HUES48 (cell line): Measurements from ENCODE around the gene SMIM10L2A.
A peak's percentile ranks its signal among the peaks of the same experiment; 100 is the strongest.
"Not testable (repeated sequence)": the region's sequence is repeated elsewhere in the genome, so short reads cannot be mapped to it uniquely, and the experiment has no call there.

ENCODE experiments used
- H3K27ac ChIP-seq: one replicate; pipeline ENCODE4 v1.7.0; 2013; ENCODE audit warnings: low read depth, low read length, inconsistent platforms
- H3K27me3 ChIP-seq: 2 replicates; pipeline ENCODE4 v1.6.1; 2013; ENCODE audit warnings: mild to moderate bottlenecking, low read length; ENCODE audit not compliant: control insufficient read depth, insufficient read depth
- H3K36me3 ChIP-seq: 2 replicates; pipeline ENCODE4 v1.6.1; 2013; ENCODE audit warnings: low read length; ENCODE audit not compliant: control insufficient read depth, insufficient read depth
- H3K4me1 ChIP-seq: 2 replicates; pipeline ENCODE4 v1.6.1; 2013; ENCODE audit warnings: mild to moderate bottlenecking, low read length; ENCODE audit not compliant: control insufficient read depth, insufficient read depth
- H3K4me3 ChIP-seq: 2 replicates; pipeline ENCODE4 v1.5.1; 2013; ENCODE audit warnings: mild to moderate bottlenecking, low read depth, low read length
- H3K9ac ChIP-seq: 2 replicates; pipeline ENCODE4 v1.6.1; 2013; ENCODE audit warnings: mild to moderate bottlenecking, low read depth, low read length, moderate library complexity
- H3K9me3 ChIP-seq: 2 replicates; pipeline ENCODE4 v1.6.1; 2013; ENCODE audit warnings: low read length; ENCODE audit not compliant: control insufficient read depth, insufficient read depth

SMIM10L2A gene

GRCh38 chrX:135422810-135423168, 1.0 kb downstream of the SMIM10L2A start:
- not testable (repeated sequence) for H3K4me1 ChIP-seq, H3K9ac ChIP-seq, H3K27me3 ChIP-seq, H3K27ac ChIP-seq, H3K36me3 ChIP-seq, H3K9me3 ChIP-seq
- H3K4me3 ChIP-seq, result peak overlapping the region; percentile 65

GRCh38 chrX:135423173-135423864, 1.6 kb downstream of the SMIM10L2A start:
- H3K9me3 ChIP-seq, H3K4me1 ChIP-seq, H3K27ac ChIP-seq, H3K9ac ChIP-seq, H3K27me3 ChIP-seq, H3K36me3 ChIP-seq: not testable (repeated sequence)
- peak overlapping the region; percentile 65; the same call in 1 of the 2 replicates for H3K4me3 ChIP-seq

- no peaks in the 10 kb centered on the region for H3K27me3 ChIP-seq
- H3K36me3 ChIP-seq, result no peaks in the 10 kb centered on the region
- H3K9ac ChIP-seq, result no peak overlapping the region
- no peaks in the 10 kb centered on the region for H3K9me3 ChIP-seq
- no peak overlapping the region for H3K4me3 ChIP-seq
- peaks cover 6% of the 10 kb centered on the region for H3K4me1 ChIP-seq
- no peak overlapping the region for H3K27ac ChIP-seq
Measured at GRCh38 chrX:135424469-135424868, 2.7 kb downstream of the SMIM10L2A start.

GRCh38 chrX:135425026-135425965, 3.6 kb downstream of the SMIM10L2A start:
- no peaks in the 10 kb centered on the region for H3K9me3 ChIP-seq
- H3K36me3 ChIP-seq, result no peaks in the 10 kb centered on the region
- no peak overlapping the region for H3K4me3 ChIP-seq
- no peak overlapping the region for H3K27ac ChIP-seq
- H3K9ac ChIP-seq, result no peak overlapping the region
- no peaks in the 10 kb centered on the region for H3K27me3 ChIP-seq
- H3K4me1 ChIP-seq, result peaks cover 6% of the 10 kb centered on the region

GRCh38 chrX:135429429-135429828, 7.7 kb downstream of the SMIM10L2A start:
- no peaks in the 10 kb centered on the region for H3K27me3 ChIP-seq

GRCh38 chrX:135431886-135432285, 10.1 kb downstream of the SMIM10L2A start:
- Histone ChIP-seq H3K27me3 (no peaks in the 10 kb centered on the region), H3K27ac (no peak overlapping the region), H3K4me1 (peaks cover 6% of the 10 kb centered on the region), H3K36me3 (no peaks in the 10 kb centered on the region), H3K4me3 (no peak overlapping the region), H3K9me3 (no peaks in the 10 kb centered on the region), H3K9ac (no peak overlapping the region)

More at GRCh38 chrX:135429429-135429828, 7.7 kb downstream of the SMIM10L2A start:
- peaks cover 10% of the 10 kb centered on the region for H3K4me1 ChIP-seq
- no peak overlapping the region for H3K4me3 ChIP-seq
- no peak overlapping the region for H3K27ac ChIP-seq
- no peaks in the 10 kb centered on the region for H3K36me3 ChIP-seq
- no peak overlapping the region for H3K9ac ChIP-seq
- no peaks in the 10 kb centered on the region for H3K9me3 ChIP-seq

GRCh38 chrX:135432453-135432852, 10.7 kb downstream of the SMIM10L2A start:
- peaks cover 6% of the 10 kb centered on the region for H3K4me1 ChIP-seq
- H3K9ac ChIP-seq, result no peak overlapping the region
- no peaks in the 10 kb centered on the region for H3K9me3 ChIP-seq
- H3K27ac ChIP-seq, result no peak overlapping the region
- no peaks in the 10 kb centered on the region for H3K36me3 ChIP-seq
- no peaks in the 10 kb centered on the region for H3K27me3 ChIP-seq
- no peak overlapping the region for H3K4me3 ChIP-seq

GRCh38 chrX:135432881-135433521, 11.3 kb downstream of the SMIM10L2A start:
- peaks cover 6% of the 10 kb centered on the region for H3K4me1 ChIP-seq
- H3K9ac ChIP-seq, result no peak overlapping the region
- no peak overlapping the region for H3K27ac ChIP-seq
- no peaks in the 10 kb centered on the region for H3K36me3 ChIP-seq
- H3K4me3 ChIP-seq, result no peak overlapping the region
- H3K27me3 ChIP-seq, result no peaks in the 10 kb centered on the region
- no peaks in the 10 kb centered on the region for H3K9me3 ChIP-seq

- Histone ChIP-seq H3K27ac (no peak overlapping the region), H3K4me3 (no peak overlapping the region), H3K36me3 (no peaks in the 10 kb centered on the region), H3K4me1 (peaks cover 6% of the 10 kb centered on the region), H3K9me3 (no peaks in the 10 kb centered on the region), H3K27me3 (no peaks in the 10 kb centered on the region), H3K9ac (no peak overlapping the region)
Measured at GRCh38 chrX:135433531-135434257, 11.9 kb downstream of the SMIM10L2A start.

GRCh38 chrX:135434258-135435138, 12.8 kb downstream of the SMIM10L2A start:
- no peaks in the 10 kb centered on the region for H3K27me3 ChIP-seq
- no peaks in the 10 kb centered on the region for H3K36me3 ChIP-seq
- peaks cover 6% of the 10 kb centered on the region for H3K4me1 ChIP-seq
- H3K9me3 ChIP-seq, result no peaks in the 10 kb centered on the region
- no peak overlapping the region for H3K4me3 ChIP-seq
- no peak overlapping the region for H3K9ac ChIP-seq
- H3K27ac ChIP-seq, result no peak overlapping the region
